ENCODE data around the gene AP1M1.

Gene AP1M1

DNA sequence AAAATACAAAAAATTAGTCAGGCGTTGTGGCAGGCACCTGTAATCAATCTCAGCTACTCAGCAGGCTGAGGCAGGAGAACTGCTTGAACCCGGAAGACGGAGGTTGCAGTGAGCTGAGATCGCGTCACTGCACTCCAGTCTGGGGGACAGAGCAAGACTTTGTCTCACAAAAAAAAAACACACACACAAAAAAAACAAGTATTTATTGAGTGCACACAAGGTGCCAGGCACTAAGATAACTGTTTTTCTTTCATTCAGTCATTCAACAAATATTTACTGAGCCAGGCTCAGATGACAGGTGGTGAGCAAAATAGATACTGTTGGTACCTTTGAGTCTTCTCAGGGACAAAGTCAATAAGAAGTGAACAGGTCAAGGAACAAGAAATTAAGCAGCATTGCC, 30.7 kb upstream of the AP1M1 start:
- no peak for TF ChIP-seq GLIS2 (tag by site-specific recombination; IDR thresholded peaks at IDR 0.05)
- TF ChIP-seq ZNF10 (tag by site-specific recombination; IDR thresholded peaks at IDR 0.05) = no peak
- no peak for TF ChIP-seq PRDM4 (tag by site-specific recombination; IDR thresholded peaks at IDR 0.05)
- TF ChIP-seq ZSCAN30 (tag by site-specific recombination; IDR thresholded peaks at IDR 0.05) = no peak
- no peak for TF ChIP-seq ZSCAN4 (tag by site-specific recombination; IDR thresholded peaks at IDR 0.05)
- no peak for TF ChIP-seq OVOL3 (tag by site-specific recombination; IDR thresholded peaks at IDR 0.05)
- no peak overlapping the region for H3K4me3 ChIP-seq (ENCODE audit: low read depth, low read length)
- H3K4me1 ChIP-seq (ENCODE audit: control insufficient read depth, insufficient read depth, low read length) = no peaks in the 10 kb centered on the region
- CTCF ChIA-PET = no interaction called here
- POLR2A ChIA-PET = no interaction called here
- no peaks in the 10 kb centered on the region for H3K36me3 ChIP-seq (ENCODE audit: control insufficient read depth in 2 of 2, insufficient read depth in 1 of 2, low read length in 2 of 2)
- H3K9me3 ChIP-seq (ENCODE audit: control insufficient read depth, insufficient read depth, low read depth, low read length) = no peaks in the 10 kb centered on the region
- no peak overlapping the region for H3K27ac ChIP-seq (ENCODE audit: extremely low read depth, low read depth, low read length)

GRCh38 chr19:16168465-16169081, 29.1 kb upstream of the AP1M1 start:
- CTCF ChIA-PET = interaction anchor here (1.0 to 1.1 kb wide), 2 partner anchors 12 to 128 kb away, joined by 3 to 4 read pairs; no protein-coding TSS in a partner anchor
- TF ChIP-seq OSR2 (tag by site-specific recombination; IDR thresholded peaks at IDR 0.05) (no peak), ZNF140 (tag by site-specific recombination; IDR thresholded peaks at IDR 0.05) (no peak), ZNF514 (tag by site-specific recombination; IDR thresholded peaks at IDR 0.05) (no peak), KLF17 (tag by site-specific recombination; IDR thresholded peaks at IDR 0.05) (no peak), ZNF132 (tag by site-specific recombination; IDR thresholded peaks at IDR 0.05; ENCODE audit: borderline replicate concordance) (no peak), GLIS2 (tag by site-specific recombination; IDR thresholded peaks at IDR 0.05) (no peak), OVOL3 (tag by site-specific recombination; IDR thresholded peaks at IDR 0.05) (no peak), TRIM28 (IDR thresholded peaks at IDR 0.05; ENCODE audit: borderline replicate concordance, low read length) (no peak), ZNF302 (tag by site-specific recombination; IDR thresholded peaks at IDR 0.05; ENCODE audit: low read depth) (no peak)
- TF ChIP-seq, protein P1, sequence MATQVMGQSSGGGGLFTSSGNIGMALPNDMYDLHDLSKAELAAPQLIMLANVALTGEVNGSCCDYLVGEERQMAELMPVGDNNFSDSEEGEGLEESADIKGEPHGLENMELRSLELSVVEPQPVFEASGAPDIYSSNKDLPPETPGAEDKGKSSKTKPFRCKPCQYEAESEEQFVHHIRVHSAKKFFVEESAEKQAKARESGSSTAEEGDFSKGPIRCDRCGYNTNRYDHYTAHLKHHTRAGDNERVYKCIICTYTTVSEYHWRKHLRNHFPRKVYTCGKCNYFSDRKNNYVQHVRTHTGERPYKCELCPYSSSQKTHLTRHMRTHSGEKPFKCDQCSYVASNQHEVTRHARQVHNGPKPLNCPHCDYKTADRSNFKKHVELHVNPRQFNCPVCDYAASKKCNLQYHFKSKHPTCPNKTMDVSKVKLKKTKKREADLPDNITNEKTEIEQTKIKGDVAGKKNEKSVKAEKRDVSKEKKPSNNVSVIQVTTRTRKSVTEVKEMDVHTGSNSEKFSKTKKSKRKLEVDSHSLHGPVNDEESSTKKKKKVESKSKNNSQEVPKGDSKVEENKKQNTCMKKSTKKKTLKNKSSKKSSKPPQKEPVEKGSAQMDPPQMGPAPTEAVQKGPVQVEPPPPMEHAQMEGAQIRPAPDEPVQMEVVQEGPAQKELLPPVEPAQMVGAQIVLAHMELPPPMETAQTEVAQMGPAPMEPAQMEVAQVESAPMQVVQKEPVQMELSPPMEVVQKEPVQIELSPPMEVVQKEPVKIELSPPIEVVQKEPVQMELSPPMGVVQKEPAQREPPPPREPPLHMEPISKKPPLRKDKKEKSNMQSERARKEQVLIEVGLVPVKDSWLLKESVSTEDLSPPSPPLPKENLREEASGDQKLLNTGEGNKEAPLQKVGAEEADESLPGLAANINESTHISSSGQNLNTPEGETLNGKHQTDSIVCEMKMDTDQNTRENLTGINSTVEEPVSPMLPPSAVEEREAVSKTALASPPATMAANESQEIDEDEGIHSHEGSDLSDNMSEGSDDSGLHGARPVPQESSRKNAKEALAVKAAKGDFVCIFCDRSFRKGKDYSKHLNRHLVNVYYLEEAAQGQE (tag by site-specific recombination; IDR thresholded peaks at IDR 0.05) = no peak
- TF ChIP-seq, protein P2, sequence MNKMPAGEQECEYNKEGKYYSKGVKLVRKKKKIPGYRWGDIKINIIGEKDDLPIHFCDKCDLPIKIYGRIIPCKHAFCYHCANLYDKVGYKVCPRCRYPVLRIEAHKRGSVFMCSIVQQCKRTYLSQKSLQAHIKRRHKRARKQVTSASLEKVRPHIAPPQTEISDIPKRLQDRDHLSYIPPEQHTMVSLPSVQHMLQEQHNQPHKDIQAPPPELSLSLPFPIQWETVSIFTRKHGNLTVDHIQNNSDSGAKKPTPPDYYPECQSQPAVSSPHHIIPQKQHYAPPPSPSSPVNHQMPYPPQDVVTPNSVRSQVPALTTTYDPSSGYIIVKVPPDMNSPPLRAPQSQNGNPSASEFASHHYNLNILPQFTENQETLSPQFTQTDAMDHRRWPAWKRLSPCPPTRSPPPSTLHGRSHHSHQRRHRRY (tag by site-specific recombination; IDR thresholded peaks at IDR 0.05) = no peak
- TF ChIP-seq, protein P3, sequence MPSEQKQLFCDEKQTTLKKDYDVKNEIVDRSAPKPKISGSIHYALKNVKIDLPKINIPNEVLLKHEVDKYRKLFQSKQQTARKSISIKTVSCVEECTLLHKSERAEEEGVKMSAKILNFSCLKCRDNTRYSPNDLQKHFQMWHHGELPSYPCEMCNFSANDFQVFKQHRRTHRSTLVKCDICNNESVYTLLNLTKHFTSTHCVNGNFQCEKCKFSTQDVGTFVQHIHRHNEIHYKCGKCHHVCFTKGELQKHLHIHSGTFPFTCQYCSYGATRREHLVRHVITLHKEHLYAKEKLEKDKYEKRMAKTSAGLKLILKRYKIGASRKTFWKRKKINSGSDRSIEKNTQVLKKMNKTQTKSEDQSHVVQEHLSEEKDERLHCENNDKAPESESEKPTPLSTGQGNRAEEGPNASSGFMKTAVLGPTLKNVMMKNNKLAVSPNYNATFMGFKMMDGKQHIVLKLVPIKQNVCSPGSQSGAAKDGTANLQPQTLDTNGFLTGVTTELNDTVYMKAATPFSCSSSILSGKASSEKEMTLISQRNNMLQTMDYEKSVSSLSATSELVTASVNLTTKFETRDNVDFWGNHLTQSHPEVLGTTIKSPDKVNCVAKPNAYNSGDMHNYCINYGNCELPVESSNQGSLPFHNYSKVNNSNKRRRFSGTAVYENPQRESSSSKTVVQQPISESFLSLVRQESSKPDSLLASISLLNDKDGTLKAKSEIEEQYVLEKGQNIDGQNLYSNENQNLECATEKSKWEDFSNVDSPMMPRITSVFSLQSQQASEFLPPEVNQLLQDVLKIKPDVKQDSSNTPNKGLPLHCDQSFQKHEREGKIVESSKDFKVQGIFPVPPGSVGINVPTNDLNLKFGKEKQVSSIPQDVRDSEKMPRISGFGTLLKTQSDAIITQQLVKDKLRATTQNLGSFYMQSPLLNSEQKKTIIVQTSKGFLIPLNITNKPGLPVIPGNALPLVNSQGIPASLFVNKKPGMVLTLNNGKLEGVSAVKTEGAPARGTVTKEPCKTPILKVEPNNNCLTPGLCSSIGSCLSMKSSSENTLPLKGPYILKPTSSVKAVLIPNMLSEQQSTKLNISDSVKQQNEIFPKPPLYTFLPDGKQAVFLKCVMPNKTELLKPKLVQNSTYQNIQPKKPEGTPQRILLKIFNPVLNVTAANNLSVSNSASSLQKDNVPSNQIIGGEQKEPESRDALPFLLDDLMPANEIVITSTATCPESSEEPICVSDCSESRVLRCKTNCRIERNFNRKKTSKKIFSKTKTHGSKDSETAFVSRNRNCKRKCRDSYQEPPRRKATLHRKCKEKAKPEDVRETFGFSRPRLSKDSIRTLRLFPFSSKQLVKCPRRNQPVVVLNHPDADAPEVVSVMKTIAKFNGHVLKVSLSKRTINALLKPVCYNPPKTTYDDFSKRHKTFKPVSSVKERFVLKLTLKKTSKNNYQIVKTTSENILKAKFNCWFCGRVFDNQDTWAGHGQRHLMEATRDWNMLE (tag by site-specific recombination; conservative IDR thresholded peaks at IDR 0.05; ENCODE audit: low read depth) = no peak

More at GRCh38 chr19:16168465-16169081, 29.1 kb upstream of the AP1M1 start:
- POLR2A ChIA-PET = interaction anchor here (0.6 to 1.3 kb wide), 2 partner anchors 47 to 59 kb away, joined by 3 read pairs; no protein-coding TSS in a partner anchor
- no peaks in the 10 kb centered on the region for H3K36me3 ChIP-seq (ENCODE audit: control insufficient read depth in 2 of 2, insufficient read depth in 1 of 2, low read length in 2 of 2)
- H3K4me3 ChIP-seq (ENCODE audit: low read depth, low read length) = no peak overlapping the region
- H3K9me3 ChIP-seq (ENCODE audit: control insufficient read depth, insufficient read depth, low read depth, low read length) = no peaks in the 10 kb centered on the region
- no peak overlapping the region for H3K27ac ChIP-seq (ENCODE audit: extremely low read depth, low read depth, low read length)
- H3K4me1 ChIP-seq (ENCODE audit: control insufficient read depth, insufficient read depth, low read length) = no peaks in the 10 kb centered on the region

Measured in HEK293 (cell line).